ENCODE results near the gene FAM20C. TPM values are rescaled to one million over a fixed set of nuclear protein-coding genes. Genes with fewer than 3 reads are reported as not detected.
"Not testable (repeated sequence)": the region's sequence is repeated elsewhere in the genome, so short reads cannot be mapped to it uniquely, and the experiment has no call there.

The FAM20C gene
- total RNA-seq, 2 donors from 2014 or later = 33.5 to 53.5 TPM

- Mint-ChIP-seq H3K36me3 (ENCODE audit: low read depth) (no peaks in the 10 kb centered on the region), H3K4me1 (no peaks in the 10 kb centered on the region), H3K27me3 (ENCODE audit: insufficient read depth) (peaks cover 7% of the 10 kb centered on the region), H3K27ac (no peak overlapping the region), H3K4me3 (no peak overlapping the region), H3K9me3 (no peaks in the 10 kb centered on the region)
- Histone ChIP-seq H3K36me3 (ENCODE audit: control insufficient read depth, insufficient read depth, low read length) (no peaks in the 10 kb centered on the region), H3K9me3 (ENCODE audit: control insufficient read depth, low read length) (no peaks in the 10 kb centered on the region), H3K27ac (ENCODE audit: low read depth, low read length) (no peak overlapping the region), H3K27me3 (ENCODE audit: control insufficient read depth, insufficient read depth, low read length, poor library complexity, severe bottlenecking) (no peaks in the 10 kb centered on the region), H3K4me3 (ENCODE audit: low read length) (no peak overlapping the region), H3K9ac (ENCODE audit: extremely low read depth, low read length, poor library complexity, severe bottlenecking) (no peak overlapping the region), H3K4me1 (ENCODE audit: control insufficient read depth, insufficient read depth, low read length) (no peaks in the 10 kb centered on the region)
- no peak for TF ChIP-seq CTCF (conservative IDR thresholded peaks at IDR 0.05)
- no peak for DNase-seq
- WGBS, 2 experiments (ENCODE audit: insufficient coverage in 1 of 2, insufficient read length in 1 of 2) = 90 to 92% methylated on average over 10 to 22 of the region's 22 CpGs
Measured at GRCh38 chr7:179948-180694, 12.2 kb upstream of the FAM20C start.

- H3K4me1 Mint-ChIP-seq = no peaks in the 10 kb centered on the region
- no peaks in the 10 kb centered on the region for H3K27me3 ChIP-seq (ENCODE audit: control insufficient read depth, insufficient read depth, low read length, poor library complexity, severe bottlenecking)
- DNase-seq = no peak
- H3K4me3 Mint-ChIP-seq = no peak overlapping the region
- no peak overlapping the region for H3K4me3 ChIP-seq (ENCODE audit: low read length)
- H3K36me3 ChIP-seq (ENCODE audit: control insufficient read depth, insufficient read depth, low read length) = no peaks in the 10 kb centered on the region
- H3K27me3 Mint-ChIP-seq (ENCODE audit: insufficient read depth) = peaks cover 7% of the 10 kb centered on the region
- TF ChIP-seq CTCF (conservative IDR thresholded peaks at IDR 0.05) = no peak
- H3K4me1 ChIP-seq (ENCODE audit: control insufficient read depth, insufficient read depth, low read length) = no peaks in the 10 kb centered on the region
- H3K27ac ChIP-seq (ENCODE audit: low read depth, low read length) = no peak overlapping the region
- no peaks in the 10 kb centered on the region for H3K9me3 ChIP-seq (ENCODE audit: control insufficient read depth, low read length)
- no peak overlapping the region for H3K9ac ChIP-seq (ENCODE audit: extremely low read depth, low read length, poor library complexity, severe bottlenecking)
- no peaks in the 10 kb centered on the region for H3K36me3 Mint-ChIP-seq (ENCODE audit: low read depth)
- no peaks in the 10 kb centered on the region for H3K9me3 Mint-ChIP-seq
- no peak overlapping the region for H3K27ac Mint-ChIP-seq
- WGBS, 2 experiments (ENCODE audit: insufficient coverage in 1 of 2, insufficient read length in 1 of 2) = 90 to 95% methylated on average over 4 to 16 of the region's 16 CpGs
Measured at GRCh38 chr7:181738-182137, 10.6 kb upstream of the FAM20C start.

- not testable (repeated sequence) for H3K27me3 Mint-ChIP-seq (ENCODE audit: insufficient read depth); H3K9me3 ChIP-seq (ENCODE audit: control insufficient read depth, low read length); H3K9ac ChIP-seq (ENCODE audit: extremely low read depth, low read length, poor library complexity, severe bottlenecking); H3K4me1 ChIP-seq (ENCODE audit: control insufficient read depth, insufficient read depth, low read length); H3K36me3 ChIP-seq (ENCODE audit: control insufficient read depth, insufficient read depth, low read length); H3K4me3 Mint-ChIP-seq; DNase-seq; H3K4me3 ChIP-seq (ENCODE audit: low read length); H3K27ac ChIP-seq (ENCODE audit: low read depth, low read length); H3K4me1 Mint-ChIP-seq; H3K27ac Mint-ChIP-seq; H3K27me3 ChIP-seq (ENCODE audit: control insufficient read depth, insufficient read depth, low read length, poor library complexity, severe bottlenecking); H3K9me3 Mint-ChIP-seq; H3K36me3 Mint-ChIP-seq (ENCODE audit: low read depth)
- WGBS, 2 experiments (ENCODE audit: insufficient coverage in 1 of 2, insufficient read length in 1 of 2) = 92 to 94% methylated on average over 2 of the region's 11 CpGs
Measured at GRCh38 chr7:182502-182901, 9.9 kb upstream of the FAM20C start.

Measured in endodermal cell (in vitro differentiated cells).